HepG2 (cell line): ENCODE data around the gene TOR4A. TPM values are rescaled to one million over a fixed set of nuclear protein-coding genes. Genes with fewer than 3 reads are reported as not detected.

Source experiments
- CAMTA2 ChIP-seq: sonication (generic); formaldehyde crosslinking; IDR thresholded peaks from 2 replicates; pipeline ENCODE4 v1.4.0; 2020; ENCODE audit warnings: mild to moderate bottlenecking, missing genetic modification reagents, borderline replicate concordance
- CBX5 ChIP-seq: sonication (generic); formaldehyde crosslinking; IDR thresholded peaks from 2 replicates; pipeline ENCODE4 v1.4.0; 2020; ENCODE audit warnings: missing genetic modification reagents, borderline replicate concordance
- HDAC1 ChIP-seq: sonication (generic); formaldehyde crosslinking; IDR thresholded peaks from 2 replicates; pipeline ENCODE4 v1.5.1; 2020; ENCODE audit warnings: mild to moderate bottlenecking, missing genetic modification reagents
- HOXA3 ChIP-seq: sonication (generic); formaldehyde crosslinking; IDR thresholded peaks from 2 replicates; pipeline ENCODE4 v1.5.0; 2020; ENCODE audit warnings: missing genetic modification reagents
- KDM4B ChIP-seq: sonication (generic); formaldehyde crosslinking; IDR thresholded peaks from 2 replicates; pipeline ENCODE4 v1.4.0; 2020; ENCODE audit warnings: missing genetic modification reagents
- MTA3 ChIP-seq: sonication (generic); formaldehyde crosslinking; IDR thresholded peaks from 2 replicates; pipeline ENCODE4 v1.4.0; 2020; ENCODE audit warnings: missing genetic modification reagents
- NAIF1 ChIP-seq: sonication (generic); formaldehyde crosslinking; IDR thresholded peaks from 2 replicates; pipeline ENCODE4 v1.5.0; 2020; ENCODE audit warnings: mild to moderate bottlenecking, missing genetic modification reagents, borderline replicate concordance
- PAF1 ChIP-seq: IDR thresholded peaks from 2 replicates; pipeline ENCODE4 v1.6.1; 2016; ENCODE audit warnings: missing genetic modification reagents, missing compliant biosample characterization
- REXO4 ChIP-seq: sonication (generic); formaldehyde crosslinking; IDR thresholded peaks from 2 replicates; pipeline ENCODE4 v1.8.0; 2022; ENCODE audit warnings: missing genetic modification reagents, mild to moderate bottlenecking, borderline replicate concordance
- SRY ChIP-seq: sonication (generic); formaldehyde crosslinking; IDR thresholded peaks from 2 replicates; pipeline ENCODE4 v1.8.0; 2022; ENCODE audit warnings: mild to moderate bottlenecking, missing genetic modification reagents
- TCF7L2 ChIP-seq: IDR thresholded peaks from 2 replicates; pipeline ENCODE4 v1.6.1; 2011; ENCODE audit warnings: mild to moderate bottlenecking, low read depth, low read length, moderate library complexity
- ZC3H13 ChIP-seq: sonication (generic); formaldehyde crosslinking; IDR thresholded peaks from 2 replicates; pipeline ENCODE4 v1.8.1; 2023; ENCODE audit warnings: mild to moderate bottlenecking, missing genetic modification reagents, moderate library complexity
- ZFP90 ChIP-seq: sonication (generic); formaldehyde crosslinking; IDR thresholded peaks from 2 replicates; pipeline ENCODE4 v1.8.0; 2022; ENCODE audit warnings: missing genetic modification reagents, mild to moderate bottlenecking, inconsistent platforms, borderline replicate concordance
- ZNF282 ChIP-seq: fragments of 450-650 bp; IDR thresholded peaks from 2 replicates; pipeline ENCODE4 v1.6.1; 2018; ENCODE audit not compliant: partially characterized antibody
- ZNF496 ChIP-seq: sonication (generic); formaldehyde crosslinking; IDR thresholded peaks from 2 replicates; pipeline ENCODE4 v1.8.1; 2023; ENCODE audit warnings: mild to moderate bottlenecking, moderate library complexity, missing genetic modification reagents; ENCODE audit not compliant: insufficient replicate concordance
- ZNF615 ChIP-seq: sonication (generic); formaldehyde crosslinking; IDR thresholded peaks from 2 replicates; pipeline ENCODE4 v1.5.0; 2020; ENCODE audit warnings: mild to moderate bottlenecking, missing genetic modification reagents, borderline replicate concordance
- polyA plus RNA-seq, 8 experiments: library from polyadenylated mRNA; depleted of rRNA in 3 of 8; stranded (reverse) in 7 of 8; unstranded in 1 of 8; fragments of >200 nt; fragmentation: Illumina TruSeq in 4 of 8; extraction: Trizol in 4 of 8; gene quantifications; 2 replicates each; pipeline versions ENCODE4 v1.2.1 to v1.2.3, GENCODE V29; 2011 to 2016; ENCODE audit warnings: low read depth in 4 of 8, missing spikeins in 1 of 8, mixed read lengths in 1 of 8; ENCODE audit not compliant: insufficient read depth in 1 of 8
- total RNA-seq, 5 experiments: library from RNA; depleted of rRNA; stranded (reverse); fragments of >200 nt; fragmentation: Illumina TruSeq; extraction: Trizol; gene quantifications; 2 replicates each; pipeline ENCODE4 v1.2.3, GENCODE V29; 2016; ENCODE audit warnings: low read depth in 1 of 5
- TF ChIP-seq, protein P1 (sequence below): sonication (generic); formaldehyde crosslinking; IDR thresholded peaks from 2 replicates; pipeline ENCODE4 v1.4.0; 2020; ENCODE audit warnings: missing genetic modification reagents
- TF ChIP-seq, protein P2 (sequence below): sonication (generic); formaldehyde crosslinking; IDR thresholded peaks from 2 replicates; pipeline ENCODE4 v1.4.0; 2020; ENCODE audit warnings: missing genetic modification reagents
- TF ChIP-seq, protein P3 (sequence below), 2 experiments: sonication (generic) in 1 of 2; formaldehyde crosslinking in 1 of 2; IDR thresholded peaks; 2 replicates each; pipeline versions ENCODE4 v1.5.1 to v1.6.1; 2011 to 2020; ENCODE audit warnings: borderline replicate concordance in 1 of 2, low read depth in 1 of 2, low read length in 1 of 2, mild to moderate bottlenecking in 1 of 2, missing genetic modification reagents in 1 of 2, moderate library complexity in 1 of 2
- TF ChIP-seq, protein P4 (sequence below), 2 experiments: fragments of 450-650 bp in 1 of 2; sonication (generic) in 1 of 2; formaldehyde crosslinking; IDR thresholded peaks; 2 replicates each; pipeline versions ENCODE4 v1.5.0 to v1.8.0; 2020 to 2022; ENCODE audit warnings: mild to moderate bottlenecking in 1 of 2, missing genetic modification reagents in 1 of 2
- TF ChIP-seq, protein P5 (sequence below): IDR thresholded peaks from 2 replicates; pipeline ENCODE4 v1.6.1; 2016

The TOR4A gene
- total and polyA plus RNA-seq, 2 of the 13 experiments (the other 11 are each of a cell fraction or from before 2014, with no cell fraction given): 11.1 to 14.2 TPM

DNA sequence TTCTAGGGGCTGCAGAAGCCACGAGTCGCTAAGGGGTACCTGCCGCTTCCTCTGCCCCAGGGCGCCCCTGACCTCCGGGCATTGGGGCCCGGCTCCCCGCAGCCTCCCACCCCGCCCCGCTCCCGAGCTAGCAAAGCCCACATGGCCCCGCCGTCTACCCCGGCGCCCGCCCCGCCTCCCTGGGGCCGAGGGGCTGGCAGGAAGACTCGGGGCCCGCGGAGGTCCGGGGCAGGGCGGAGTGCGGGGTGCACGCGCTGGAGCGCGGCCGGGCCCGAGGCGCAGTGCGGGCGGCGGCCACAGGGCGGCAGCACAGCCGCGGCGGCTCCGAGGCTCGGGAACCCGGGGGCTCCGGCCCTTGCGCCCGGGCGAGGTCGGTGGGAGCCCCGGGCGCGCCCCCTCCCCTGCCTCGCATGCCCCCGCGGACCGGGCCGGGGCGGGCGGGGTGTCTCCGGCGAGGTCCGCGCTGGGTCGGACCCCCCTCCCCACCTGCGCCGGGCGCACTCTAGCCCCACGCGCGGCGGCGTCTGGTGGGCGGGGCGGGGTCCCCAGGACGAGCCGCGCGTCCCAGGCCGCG, 17.8 kb downstream of the TOR4A start (continued):
- TF ChIP-seq ZFP90 (no peak), REXO4 (CRISPR knock-in tag) (no peak), ZNF496 (CRISPR knock-in tag) (no peak), NAIF1 (CRISPR knock-in tag) (no peak), KDM4B (CRISPR knock-in tag) (no peak), PAF1 (CRISPR knock-in tag) (no peak), SRY (CRISPR knock-in tag) (no peak), ZNF615 (CRISPR knock-in tag) (no peak), HDAC1 (CRISPR knock-in tag) (no peak), ZC3H13 (CRISPR knock-in tag) (no peak), TCF7L2 (no peak), ZNF282 (no peak), CAMTA2 (CRISPR knock-in tag) (0 out of 2 replicates have a peak, but pooled peaks have one; percentile 2), CBX5 (CRISPR knock-in tag) (no peak), HOXA3 (peak; percentile 52; the same call in 1 of the 2 replicates), MTA3 (CRISPR knock-in tag) (no peak)
- TF ChIP-seq, protein P1, sequence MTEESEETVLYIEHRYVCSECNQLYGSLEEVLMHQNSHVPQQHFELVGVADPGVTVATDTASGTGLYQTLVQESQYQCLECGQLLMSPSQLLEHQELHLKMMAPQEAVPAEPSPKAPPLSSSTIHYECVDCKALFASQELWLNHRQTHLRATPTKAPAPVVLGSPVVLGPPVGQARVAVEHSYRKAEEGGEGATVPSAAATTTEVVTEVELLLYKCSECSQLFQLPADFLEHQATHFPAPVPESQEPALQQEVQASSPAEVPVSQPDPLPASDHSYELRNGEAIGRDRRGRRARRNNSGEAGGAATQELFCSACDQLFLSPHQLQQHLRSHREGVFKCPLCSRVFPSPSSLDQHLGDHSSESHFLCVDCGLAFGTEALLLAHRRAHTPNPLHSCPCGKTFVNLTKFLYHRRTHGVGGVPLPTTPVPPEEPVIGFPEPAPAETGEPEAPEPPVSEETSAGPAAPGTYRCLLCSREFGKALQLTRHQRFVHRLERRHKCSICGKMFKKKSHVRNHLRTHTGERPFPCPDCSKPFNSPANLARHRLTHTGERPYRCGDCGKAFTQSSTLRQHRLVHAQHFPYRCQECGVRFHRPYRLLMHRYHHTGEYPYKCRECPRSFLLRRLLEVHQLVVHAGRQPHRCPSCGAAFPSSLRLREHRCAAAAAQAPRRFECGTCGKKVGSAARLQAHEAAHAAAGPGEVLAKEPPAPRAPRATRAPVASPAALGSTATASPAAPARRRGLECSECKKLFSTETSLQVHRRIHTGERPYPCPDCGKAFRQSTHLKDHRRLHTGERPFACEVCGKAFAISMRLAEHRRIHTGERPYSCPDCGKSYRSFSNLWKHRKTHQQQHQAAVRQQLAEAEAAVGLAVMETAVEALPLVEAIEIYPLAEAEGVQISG: peak; percentile 30; the same call in 1 of the 2 replicates
- TF ChIP-seq, protein P2, sequence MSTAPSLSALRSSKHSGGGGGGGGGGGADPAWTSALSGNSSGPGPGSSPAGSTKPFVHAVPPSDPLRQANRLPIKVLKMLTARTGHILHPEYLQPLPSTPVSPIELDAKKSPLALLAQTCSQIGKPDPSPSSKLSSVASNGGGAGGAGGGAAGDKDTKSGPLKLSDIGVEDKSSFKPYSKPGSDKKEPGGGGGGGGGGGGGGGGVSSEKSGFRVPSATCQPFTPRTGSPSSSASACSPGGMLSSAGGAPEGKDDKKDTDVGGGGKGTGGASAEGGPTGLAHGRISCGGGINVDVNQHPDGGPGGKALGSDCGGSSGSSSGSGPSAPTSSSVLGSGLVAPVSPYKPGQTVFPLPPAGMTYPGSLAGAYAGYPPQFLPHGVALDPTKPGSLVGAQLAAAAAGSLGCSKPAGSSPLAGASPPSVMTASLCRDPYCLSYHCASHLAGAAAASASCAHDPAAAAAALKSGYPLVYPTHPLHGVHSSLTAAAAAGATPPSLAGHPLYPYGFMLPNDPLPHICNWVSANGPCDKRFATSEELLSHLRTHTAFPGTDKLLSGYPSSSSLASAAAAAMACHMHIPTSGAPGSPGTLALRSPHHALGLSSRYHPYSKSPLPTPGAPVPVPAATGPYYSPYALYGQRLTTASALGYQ: no peak
- TF ChIP-seq, protein P3, sequence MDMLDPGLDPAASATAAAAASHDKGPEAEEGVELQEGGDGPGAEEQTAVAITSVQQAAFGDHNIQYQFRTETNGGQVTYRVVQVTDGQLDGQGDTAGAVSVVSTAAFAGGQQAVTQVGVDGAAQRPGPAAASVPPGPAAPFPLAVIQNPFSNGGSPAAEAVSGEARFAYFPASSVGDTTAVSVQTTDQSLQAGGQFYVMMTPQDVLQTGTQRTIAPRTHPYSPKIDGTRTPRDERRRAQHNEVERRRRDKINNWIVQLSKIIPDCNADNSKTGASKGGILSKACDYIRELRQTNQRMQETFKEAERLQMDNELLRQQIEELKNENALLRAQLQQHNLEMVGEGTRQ (IDR thresholded peaks at IDR 0.05; ENCODE audit: low read depth, low read length): no peak
- TF ChIP-seq, protein P3 (CRISPR knock-in tag; IDR thresholded peaks at IDR 0.05; ENCODE audit: borderline replicate concordance): no peak
- TF ChIP-seq, protein P4, sequence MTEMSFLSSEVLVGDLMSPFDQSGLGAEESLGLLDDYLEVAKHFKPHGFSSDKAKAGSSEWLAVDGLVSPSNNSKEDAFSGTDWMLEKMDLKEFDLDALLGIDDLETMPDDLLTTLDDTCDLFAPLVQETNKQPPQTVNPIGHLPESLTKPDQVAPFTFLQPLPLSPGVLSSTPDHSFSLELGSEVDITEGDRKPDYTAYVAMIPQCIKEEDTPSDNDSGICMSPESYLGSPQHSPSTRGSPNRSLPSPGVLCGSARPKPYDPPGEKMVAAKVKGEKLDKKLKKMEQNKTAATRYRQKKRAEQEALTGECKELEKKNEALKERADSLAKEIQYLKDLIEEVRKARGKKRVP (CRISPR knock-in tag; IDR thresholded peaks at IDR 0.05): no peak
- TF ChIP-seq, protein P5, sequence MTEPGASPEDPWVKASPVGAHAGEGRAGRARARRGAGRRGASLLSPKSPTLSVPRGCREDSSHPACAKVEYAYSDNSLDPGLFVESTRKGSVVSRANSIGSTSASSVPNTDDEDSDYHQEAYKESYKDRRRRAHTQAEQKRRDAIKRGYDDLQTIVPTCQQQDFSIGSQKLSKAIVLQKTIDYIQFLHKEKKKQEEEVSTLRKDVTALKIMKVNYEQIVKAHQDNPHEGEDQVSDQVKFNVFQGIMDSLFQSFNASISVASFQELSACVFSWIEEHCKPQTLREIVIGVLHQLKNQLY (CRISPR knock-in tag): no peak
